ENCODE measurements around the gene SCARB1. TPM values are rescaled to one million over a fixed set of nuclear protein-coding genes. Genes with fewer than 3 reads are reported as not detected.
"Not testable (repeated sequence)": the region's sequence is repeated elsewhere in the genome, so short reads cannot be mapped to it uniquely, and the experiment has no call there.

The SCARB1 gene
- total and polyA plus RNA-seq, 2 of the 13 experiments (the other 11 are each of a cell fraction or from before 2014, with no cell fraction given): 63.4 to 160 TPM

GRCh38 chr12:124881123-124881522 lies 17.5 kb upstream of the SCARB1 start (continued):
- TF ChIP-seq ZHX1 (CRISPR knock-in tag; IDR thresholded peaks at IDR 0.05; ENCODE audit: low read depth) (no peak), SAP130 (CRISPR knock-in tag; IDR thresholded peaks at IDR 0.05; ENCODE audit: low read depth) (peak; percentile 79), XBP1 (CRISPR knock-in tag; IDR thresholded peaks at IDR 0.05) (no peak), ZNF430 (CRISPR knock-in tag; IDR thresholded peaks at IDR 0.05) (peak; percentile 39; the same call in 1 of the 2 replicates), KDM5B (CRISPR knock-in tag; IDR thresholded peaks at IDR 0.05; ENCODE audit: borderline replicate concordance) (no peak), U2AF2 (IDR thresholded peaks at IDR 0.05; ENCODE audit: low read depth, low read length) (no peak), RARA (CRISPR knock-in tag; IDR thresholded peaks at IDR 0.05) (peak; percentile 90)

GRCh38 chr12:124880335-124880734 lies 16.7 kb upstream of the SCARB1 start:
- not testable (repeated sequence) for H3K4me3 ChIP-seq (replicated peaks in 1 of 3; ENCODE audit: insufficient read depth in 1 of 3, low read depth in 2 of 3, low read length in 3 of 3); H3K27ac ChIP-seq (ENCODE audit: extremely low read length, insufficient read depth, low read length); FAIRE-seq

More at GRCh38 chr12:124880335-124880734, 16.7 kb upstream of the SCARB1 start:
- H3K79me2 ChIP-seq (ENCODE audit: insufficient read depth, low read length); BruUV-seq (replicated peaks); ATAC-seq; H3K9ac ChIP-seq (ENCODE audit: insufficient read depth, low read depth, low read length); in situ Hi-C loops (cut with HindIII; ENCODE audit: extremely low pct_ligation_motif_present, low pct_unique_long_range_greater_than_20kb); DNase-seq (ENCODE audit: low spot score); H3K9me3 ChIP-seq (ENCODE audit: low read length); H3K4me2 ChIP-seq (ENCODE audit: low read depth, low read length); intact Hi-C loops (cut with micrococcal nuclease; ENCODE audit: unreplicated experiment); H3K27me3 ChIP-seq (ENCODE audit: control insufficient read depth in 1 of 2, insufficient read depth in 2 of 2, low read length in 2 of 2); H2AFZ ChIP-seq (ENCODE audit: low read length); H3K36me3 ChIP-seq (replicated peaks in 1 of 2; ENCODE audit: control insufficient read depth in 1 of 2, insufficient read depth in 2 of 2, low read length in 2 of 2); H4K20me1 ChIP-seq (ENCODE audit: insufficient read depth, low read length): not testable (repeated sequence)
- ChIA-PET POLR2A (interaction anchor here (0.9 to 1.1 kb wide), 2 partner anchors 20 to 36 kb away, joined by 4 read pairs; no protein-coding TSS in a partner anchor), CTCF (ENCODE audit: low intra/inter-chr PET ratio, low total read pairs) (interaction anchor here (2.4 kb wide), 1 partner anchor 27 kb away, joined by 8 read pairs; no protein-coding TSS in a partner anchor)
- H3K4me1 ChIP-seq (ENCODE audit: insufficient read depth, low read length): peaks cover 96% of the 10 kb centered on the region
- 94% methylated on average over 11 of the region's 11 CpGs for WGBS (ENCODE audit: low lambda C conversion rate)
- TF ChIP-seq ZBTB33 (CRISPR knock-in tag; IDR thresholded peaks at IDR 0.05) (peak; percentile 17; the same call in 1 of the 2 replicates), ZNF770 (CRISPR knock-in tag; IDR thresholded peaks at IDR 0.05) (0 out of 2 replicates have a peak, but pooled peaks have one; percentile 23), FOSL2 (CRISPR knock-in tag; IDR thresholded peaks at IDR 0.05) (peak; percentile 24; the same call in 1 of the 2 replicates)
